GM13976 (cell line): ENCODE measurements around the gene CEACAM7.

Experiments used
- DNase-seq: peaks from one replicate; pipeline ENCODE4 v3.0.0; 2012; ENCODE audit warnings: low spot score
- CTCF ChIP-seq: IDR thresholded peaks from 2 replicates; pipeline ENCODE4 v1.5.1; 2012; ENCODE audit warnings: borderline replicate concordance, mild to moderate bottlenecking; ENCODE audit not compliant: insufficient read depth; ENCODE audit errors: extremely low read depth, missing control alignments, control extremely low read depth
- in situ Hi-C: fragments of 300-500 bp; cut with MboI; formaldehyde crosslinking; loops from one replicate; pipeline ENCODE4 v1.12.0; 2022; ENCODE audit warnings: low sequenced_read_pairs, mixed read lengths, inconsistent platforms; ENCODE audit not compliant: unreplicated experiment

Gene CEACAM7

GRCh38 chr19:41688687-41689086 is 617 bp upstream of the CEACAM7 start:
- no peak for TF ChIP-seq CTCF
- in situ Hi-C loops, result no loop called here
- DNase-seq, result no peak

GRCh38 chr19:41687419-41687818 is 651 bp downstream of the CEACAM7 start:
- in situ Hi-C loops, result no loop called here
- no peak for TF ChIP-seq CTCF
- DNase-seq, result no peak

- no peak for TF ChIP-seq CTCF
- in situ Hi-C loops, result no loop called here
- no peak for DNase-seq
Observed at GRCh38 chr19:41682437-41682836, 5.6 kb downstream of the CEACAM7 start.

- no peak for TF ChIP-seq CTCF
- no peak for DNase-seq
- in situ Hi-C loops, result no loop called here
Observed at GRCh38 chr19:41671486-41671885, 16.6 kb downstream of the CEACAM7 start.

- DNase-seq, result no peak
- in situ Hi-C loops, result no loop called here
- no peak for TF ChIP-seq CTCF
Observed at GRCh38 chr19:41670755-41671154, 17.3 kb downstream of the CEACAM7 start.

GRCh38 chr19:41668315-41668714 is 19.8 kb downstream of the CEACAM7 start:
- in situ Hi-C loops, result no loop called here
- DNase-seq, result no peak
- TF ChIP-seq CTCF, result no peak

GRCh38 chr19:41666075-41666474 is 22.0 kb downstream of the CEACAM7 start:
- no peak for TF ChIP-seq CTCF
- no peak for DNase-seq
- in situ Hi-C loops, result no loop called here
